Measurements from ENCODE around the gene FMNL3.
"Not testable (repeated sequence)": the region's sequence is repeated elsewhere in the genome, so short reads cannot be mapped to it uniquely, and the experiment has no call there.

Gene FMNL3

DNA sequence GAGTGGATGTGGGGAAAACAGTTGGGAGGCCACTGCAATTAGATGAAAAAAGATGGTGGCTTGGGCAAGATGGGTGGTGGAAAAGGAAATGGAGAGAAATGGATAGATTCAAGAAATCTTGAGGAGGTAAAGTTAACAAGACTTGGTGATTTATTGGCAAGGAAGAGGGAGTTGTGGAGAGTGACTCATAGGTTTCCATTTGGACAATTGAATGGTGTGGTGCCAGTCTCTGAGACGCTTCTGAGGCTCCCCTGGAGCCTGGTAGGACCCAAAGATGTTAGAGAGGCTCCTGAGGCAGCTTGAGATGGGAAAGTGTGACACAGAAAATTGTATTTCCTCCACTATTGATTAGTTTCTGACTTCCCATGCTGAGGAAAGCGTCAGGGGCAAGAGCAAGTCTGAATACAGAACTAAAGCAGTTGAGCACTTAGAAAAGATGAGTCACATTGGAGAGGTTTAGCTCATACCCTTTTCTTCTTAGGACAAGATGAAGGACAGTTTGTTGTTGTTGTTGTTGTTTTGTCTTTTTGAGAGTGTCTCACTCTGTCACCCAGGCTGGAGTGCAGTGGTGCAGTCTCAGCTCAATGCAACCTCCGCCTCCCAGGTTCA is 79.3 kb downstream of the FMNL3 start:
- no peak for DNase-seq

DNA sequence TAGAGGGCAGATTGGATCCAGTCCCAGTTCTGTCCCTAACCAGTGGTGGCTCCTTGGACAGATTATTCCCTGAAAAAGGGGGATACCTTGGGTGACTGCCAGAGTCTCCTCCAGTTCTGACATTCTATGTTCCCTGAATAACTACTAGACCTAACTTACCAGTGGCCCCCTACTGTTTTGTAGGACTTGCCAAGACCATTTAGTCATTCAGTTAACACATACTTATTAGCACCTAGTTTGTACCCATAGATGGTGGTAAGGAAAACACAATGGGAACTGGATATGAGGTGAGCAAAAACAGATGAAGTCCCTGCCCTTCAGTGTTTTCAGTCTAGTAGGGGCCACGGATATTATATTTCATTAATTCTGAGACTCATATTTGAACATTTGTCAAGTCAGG is 80.4 kb downstream of the FMNL3 start:
- no peak for DNase-seq

DNA sequence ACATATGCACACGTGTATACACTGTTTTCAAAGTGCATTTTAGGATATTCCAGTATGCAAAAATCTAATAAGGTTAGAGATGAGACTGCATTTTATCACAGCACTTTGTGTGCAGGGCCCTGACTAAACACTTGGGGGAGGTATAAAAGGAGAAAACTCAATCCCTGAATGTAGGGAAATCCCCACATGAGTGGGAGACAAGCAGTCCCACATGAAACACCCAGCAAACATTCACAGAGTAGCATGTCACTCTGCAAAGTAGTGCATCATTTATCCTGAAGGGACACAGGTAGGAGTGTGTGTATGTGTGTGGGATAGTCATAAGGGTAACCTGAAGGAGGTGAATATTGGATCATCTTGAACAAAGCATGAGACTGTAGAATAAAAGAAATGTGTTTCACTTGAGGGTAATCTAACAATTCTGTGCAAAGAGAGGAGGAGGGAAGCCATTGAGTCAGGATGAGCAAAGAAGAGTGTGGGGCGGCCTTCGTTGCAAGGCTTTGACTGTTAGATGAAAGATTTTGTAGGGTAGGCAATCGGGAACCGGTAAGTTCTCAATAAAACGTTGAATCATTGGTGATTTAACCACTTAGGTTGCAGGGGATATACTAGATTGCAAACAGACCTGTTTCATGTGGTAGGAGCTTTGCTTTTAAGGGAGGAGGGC is 80.9 kb downstream of the FMNL3 start:
- DNase-seq, result peak in 1 of 2 experiments; percentile 24

DNA sequence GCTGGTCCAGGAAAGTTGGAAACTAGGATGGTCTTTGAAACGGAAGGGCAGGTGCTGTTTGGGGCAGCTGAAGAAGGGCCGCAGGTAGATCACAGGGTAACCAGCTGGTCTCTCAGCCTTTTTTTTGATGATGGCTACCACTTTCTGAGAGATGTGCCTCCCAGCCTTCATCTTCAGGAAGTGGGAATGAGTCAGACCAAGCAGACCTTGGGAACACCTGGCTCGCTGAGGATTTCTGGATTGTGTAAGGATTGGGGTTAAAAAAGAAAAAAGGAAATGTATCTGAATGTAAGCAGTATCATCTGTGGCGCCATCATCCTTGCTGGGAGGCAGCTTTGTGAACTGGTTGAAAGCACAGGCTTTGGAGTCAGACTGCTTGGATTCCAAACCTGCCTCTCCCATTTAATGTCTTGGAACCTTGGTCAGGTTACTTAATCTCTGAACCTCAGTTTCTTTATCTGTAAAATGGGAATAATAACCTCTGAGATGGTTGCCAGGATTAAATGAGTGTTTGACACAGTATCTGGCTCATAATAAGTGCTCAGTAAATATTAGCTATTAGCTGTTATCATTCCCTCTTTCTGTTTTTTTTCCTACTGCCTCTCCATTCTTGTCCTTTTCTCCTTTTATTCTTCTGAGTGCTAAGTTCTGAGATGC is 82.2 kb downstream of the FMNL3 start:
- DNase-seq, result no peak

DNA sequence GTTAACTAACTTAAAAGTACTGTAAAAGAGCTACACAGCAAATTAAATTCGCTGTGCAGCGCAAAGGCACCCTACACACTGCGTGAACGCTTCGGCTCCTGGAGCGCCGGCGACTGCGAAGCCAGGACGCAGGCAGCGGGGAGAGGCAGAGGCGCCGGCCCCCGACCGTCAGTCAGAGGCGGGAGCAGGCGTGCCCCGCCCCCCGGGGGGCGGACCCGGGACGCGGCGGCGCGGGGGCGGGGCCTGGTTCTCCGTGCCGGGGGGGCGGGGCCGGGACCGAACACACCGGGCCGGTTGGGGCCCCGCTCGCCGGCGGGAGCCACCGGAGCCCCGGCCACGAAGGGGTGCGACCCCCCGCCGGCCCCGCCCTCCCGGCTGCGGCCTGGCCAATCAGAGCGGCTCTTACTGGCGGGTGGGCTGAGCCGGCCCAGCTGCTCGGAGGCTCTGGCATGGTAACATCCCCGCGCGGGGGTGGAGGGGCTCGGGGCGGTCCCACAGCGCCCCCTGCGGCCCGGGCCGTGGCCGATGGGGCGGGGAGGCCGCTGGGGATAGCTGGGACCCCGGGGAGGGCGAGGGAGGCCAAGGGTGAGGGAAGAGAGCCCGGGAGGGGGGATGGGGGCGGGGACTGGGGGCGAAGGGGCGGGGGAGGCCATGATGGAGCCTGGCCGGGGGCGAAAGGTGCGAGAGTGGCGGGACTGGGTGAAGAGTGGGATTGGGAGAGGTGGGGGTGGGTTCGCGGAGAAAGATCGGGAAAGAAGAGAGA is 83.9 kb downstream of the FMNL3 start, which contains the start of gene PRPF40B:
Gene PRPF40B, plus strand, starts transcription at position 420 of the 763 bp plus-strand sequence. Its CDS starts 30 bp downstream, at position 450.
- DNase-seq, result peak; percentile 79 to 83

DNA sequence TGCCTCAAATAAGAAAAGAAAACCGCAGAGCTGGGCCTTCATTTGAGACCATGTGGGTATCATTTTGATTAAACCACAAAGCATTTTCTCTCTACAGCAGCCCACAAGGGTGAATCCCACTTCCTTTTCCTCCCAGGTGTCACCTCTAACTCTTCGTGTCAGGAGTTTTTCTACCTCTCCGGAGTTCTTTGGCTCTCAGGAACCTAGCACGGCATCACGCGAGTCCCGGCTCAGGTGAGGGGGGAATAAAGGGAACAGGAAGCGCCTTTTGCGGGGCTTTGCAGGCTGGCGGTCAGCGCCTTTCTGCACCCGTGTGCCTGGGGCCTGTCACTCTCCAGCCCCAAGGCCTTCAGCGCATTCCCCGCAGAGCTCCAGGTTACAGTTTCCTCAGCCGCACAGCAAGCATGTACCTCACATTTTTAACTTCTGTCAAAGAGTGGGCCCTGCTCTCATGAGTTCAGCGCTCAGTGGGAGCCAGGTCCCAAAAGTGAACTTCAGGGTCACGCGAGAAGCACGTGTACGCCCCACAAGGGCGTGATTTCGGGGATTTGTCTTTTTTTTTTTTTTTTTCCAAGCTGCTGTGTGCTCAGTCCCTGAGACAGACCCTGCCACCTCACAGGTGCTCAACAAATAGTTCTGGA is 84.6 kb downstream of the FMNL3 start:
- DNase-seq, result peak; percentile 43 to 63

DNA sequence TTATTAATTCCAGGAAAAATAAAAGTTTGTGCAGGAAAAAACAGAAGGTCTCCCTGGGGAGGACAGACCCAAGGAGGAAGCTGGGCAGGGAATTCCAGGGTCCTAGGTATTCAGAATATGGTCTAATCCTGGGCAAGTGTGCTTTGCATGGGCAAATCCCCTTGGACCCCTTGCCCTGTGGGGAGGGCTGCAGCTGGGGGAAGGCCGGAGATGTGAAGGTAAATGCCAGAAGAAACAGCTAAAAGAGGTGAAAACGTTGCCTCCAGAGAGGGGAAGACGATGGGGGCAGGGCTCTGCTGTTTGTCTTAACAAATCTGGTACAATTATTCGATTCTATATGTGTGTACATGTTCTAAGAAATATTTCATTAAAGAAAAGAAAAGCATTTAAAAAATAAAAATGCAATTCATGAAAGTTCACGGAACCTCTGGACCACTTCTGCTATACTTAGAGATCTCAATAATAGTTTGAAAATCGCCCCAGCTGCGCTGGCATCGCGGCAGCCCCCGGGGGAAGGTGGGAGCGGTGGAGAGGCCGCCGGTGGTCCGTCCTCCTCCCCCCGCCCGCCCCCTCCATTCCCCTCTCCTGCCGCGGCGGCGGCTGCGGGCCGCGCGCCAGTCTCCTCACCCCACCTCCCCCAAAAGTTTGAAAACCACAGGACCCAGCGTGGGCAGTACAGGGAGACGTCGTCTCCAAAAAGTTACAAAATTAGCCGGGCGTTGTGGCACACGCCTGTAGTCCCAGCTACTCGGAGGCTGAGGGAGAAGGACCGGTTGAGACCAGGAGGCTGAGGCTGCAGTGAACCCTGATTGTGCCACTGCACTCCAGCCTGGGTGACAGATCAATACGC is 85.3 kb downstream of the FMNL3 start:
- no peak for DNase-seq

DNA sequence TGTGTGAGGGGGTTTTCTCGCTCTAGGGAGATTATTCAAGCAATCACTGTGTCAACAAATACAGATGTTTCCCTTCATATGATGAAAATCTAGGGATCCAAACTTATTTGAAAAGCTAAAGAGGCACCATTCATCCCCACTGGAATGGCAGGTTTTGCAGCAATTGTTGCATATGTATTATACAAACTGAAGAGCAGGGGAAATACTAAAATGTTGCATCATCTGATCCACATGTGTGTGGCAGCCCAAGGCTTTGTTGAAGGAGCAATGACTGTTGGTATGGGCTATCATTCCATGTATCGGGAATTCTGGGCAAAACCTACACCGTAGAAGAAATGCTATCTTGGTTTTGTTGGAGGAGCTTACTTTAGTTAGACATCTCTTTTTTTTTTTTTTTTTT is 87.9 kb downstream of the FMNL3 start:
- no peak for DNase-seq

DNA sequence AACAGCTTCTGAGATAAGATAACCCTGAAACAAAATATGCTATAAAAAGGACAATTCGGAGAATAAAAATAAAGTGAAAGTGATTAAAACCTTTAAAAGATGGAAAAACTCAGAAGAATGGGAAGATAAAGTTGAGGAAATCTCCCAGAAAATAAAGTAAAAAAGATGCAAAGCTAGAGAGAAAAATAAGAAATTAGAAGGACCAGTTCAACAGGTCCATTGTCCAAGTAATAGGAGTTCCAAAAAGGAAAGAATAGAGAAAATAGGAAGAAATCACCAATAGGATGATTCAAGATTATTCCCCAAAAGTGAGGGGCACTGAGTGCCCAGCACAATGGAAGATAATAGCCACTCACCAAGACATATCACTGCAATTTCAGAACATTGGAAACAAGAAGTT is 88.6 kb downstream of the FMNL3 start:
- DNase-seq, result no peak

DNA sequence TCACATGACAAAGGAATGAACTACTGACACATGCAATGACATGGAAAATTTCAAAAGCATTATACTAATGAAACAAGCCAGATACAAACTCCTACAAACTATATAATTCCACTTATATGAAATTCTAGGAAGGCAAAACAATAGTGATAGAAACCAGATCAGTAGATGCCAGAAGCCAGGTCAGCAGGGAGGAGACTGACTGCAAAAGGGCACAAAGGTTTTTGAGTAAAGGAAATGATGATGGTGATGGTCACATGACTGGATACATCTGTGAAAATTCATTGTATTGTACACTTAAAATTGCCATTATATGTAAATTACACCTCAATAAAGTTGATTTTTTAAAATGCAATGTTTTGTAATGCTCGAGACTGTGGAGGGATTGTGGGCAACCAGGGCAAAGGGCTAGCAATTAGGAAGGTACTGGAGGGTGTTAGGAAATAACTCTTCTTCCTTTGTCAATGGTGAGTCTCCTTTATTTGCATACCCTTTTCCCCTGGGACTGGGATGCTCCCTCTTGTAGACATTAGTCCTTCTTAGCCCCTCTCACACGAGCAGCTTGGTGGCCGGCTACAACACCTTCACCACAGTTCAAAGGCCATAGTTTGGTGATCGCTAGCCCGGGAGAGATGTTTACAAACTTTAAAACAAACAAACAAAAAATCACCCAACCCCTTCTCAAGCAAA is 90.5 kb downstream of the FMNL3 start:
- no peak for DNase-seq

DNA sequence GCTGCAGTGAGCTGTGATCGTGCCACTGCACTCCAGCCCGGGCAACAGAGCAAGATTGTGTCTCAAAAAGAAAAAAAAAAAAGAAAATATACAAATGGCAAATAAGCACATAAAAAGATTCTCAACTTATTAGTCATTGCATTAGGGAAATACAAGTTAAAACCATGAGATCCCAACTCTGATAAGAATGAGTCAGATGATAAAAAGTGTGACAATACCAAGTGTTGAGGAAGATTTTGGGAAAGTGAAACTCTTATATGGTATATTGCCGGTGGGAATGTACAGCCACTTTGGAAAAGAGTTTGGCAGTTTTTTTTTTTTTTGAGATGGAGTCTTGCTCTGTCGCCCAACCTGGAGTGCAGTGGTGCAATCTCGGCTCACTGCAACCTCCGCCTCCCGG is 91.5 kb downstream of the FMNL3 start:
- DNase-seq, result no peak

DNA sequence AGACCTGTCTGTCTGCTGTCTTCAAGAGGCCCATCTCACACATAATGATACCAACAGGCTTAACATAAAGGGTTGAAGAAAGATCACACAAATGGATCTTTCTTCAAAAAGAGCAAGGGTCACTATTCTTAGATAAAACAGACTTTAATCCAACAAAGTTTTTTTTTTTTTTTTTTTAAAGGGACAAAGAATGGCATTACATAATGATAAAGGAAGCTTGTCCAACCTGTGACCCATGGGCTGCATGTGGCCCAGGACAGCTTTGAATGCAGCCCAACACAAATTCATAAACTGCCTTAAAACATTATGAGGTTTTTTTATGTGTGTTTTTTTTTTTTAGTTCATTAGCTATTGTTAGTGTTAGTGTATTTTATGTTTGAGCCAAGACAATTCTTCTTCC is 95.0 kb downstream of the FMNL3 start:
- no peak for DNase-seq

DNA sequence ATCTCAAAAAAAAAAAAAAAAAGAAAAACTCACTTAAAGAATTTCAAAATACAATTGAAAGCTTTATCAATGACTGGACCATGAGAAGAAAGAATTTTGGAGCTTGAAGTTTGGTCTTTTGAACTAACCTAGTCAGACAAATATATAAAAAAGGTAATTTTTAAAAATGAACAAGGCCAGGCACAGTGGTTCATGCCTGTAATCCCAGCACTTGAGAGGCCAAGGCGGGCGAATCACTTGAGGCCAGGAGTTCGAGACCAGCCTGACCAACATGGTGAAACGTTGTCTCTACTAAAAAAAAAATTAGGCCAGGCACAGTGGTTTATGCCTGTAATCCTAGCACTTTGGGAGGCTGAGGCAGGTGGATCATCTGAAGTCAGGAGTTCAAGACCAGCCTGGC is 96.4 kb downstream of the FMNL3 start:
- not testable (repeated sequence) for DNase-seq

DNA sequence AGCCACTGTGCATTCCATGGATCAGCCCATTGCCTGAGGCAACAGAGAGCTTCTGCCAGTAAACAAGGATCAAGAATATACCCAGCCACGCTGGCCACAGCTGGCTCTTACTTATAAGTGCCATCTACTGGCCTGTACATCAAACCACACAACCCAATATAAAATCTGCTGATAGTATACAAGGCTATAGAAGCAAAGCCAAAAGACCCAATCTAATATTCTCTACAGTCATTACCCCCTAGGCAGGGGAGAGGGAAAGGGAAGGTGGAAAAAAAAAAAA is 97.4 kb downstream of the FMNL3 start:
- no peak for DNase-seq

DNA sequence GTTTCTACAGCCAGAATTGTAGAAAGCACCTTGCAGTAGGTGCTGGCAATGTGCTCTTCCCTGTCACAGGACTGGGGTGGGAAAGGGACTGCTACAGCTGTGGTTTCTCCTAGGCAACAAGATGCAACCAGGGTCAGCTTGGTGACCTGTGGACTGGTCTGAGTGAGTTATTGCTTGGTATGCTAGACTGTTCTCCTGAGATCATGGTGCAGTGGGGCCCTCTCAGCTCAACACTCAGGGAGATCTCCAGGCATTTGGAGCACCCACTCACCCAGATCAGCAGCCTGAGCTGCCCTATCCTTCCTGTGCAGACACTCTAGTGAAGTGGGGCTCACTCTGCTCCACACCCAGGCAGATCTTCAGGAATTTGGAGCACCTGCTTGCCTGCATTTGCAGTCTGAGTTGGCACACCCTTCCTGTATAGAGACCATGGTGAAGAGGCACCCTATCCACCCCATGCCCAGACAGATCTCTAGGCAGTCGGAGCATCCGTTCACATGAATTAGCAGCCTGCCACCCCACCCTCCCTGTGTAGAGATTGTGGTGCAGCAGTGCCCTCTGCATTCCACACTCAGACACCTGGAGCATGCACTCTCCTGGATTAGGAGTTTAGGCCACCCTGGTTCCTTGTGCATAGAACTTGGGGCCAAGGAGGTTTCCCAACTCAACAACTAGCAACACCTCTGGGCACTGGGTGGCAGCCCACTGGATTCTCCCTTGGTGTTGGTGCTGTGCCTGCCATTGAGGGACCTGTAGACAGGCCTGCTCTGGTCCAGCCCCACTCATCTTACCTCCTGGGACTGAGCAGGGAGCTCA is 97.9 kb downstream of the FMNL3 start:
- DNase-seq, result no peak

DNA sequence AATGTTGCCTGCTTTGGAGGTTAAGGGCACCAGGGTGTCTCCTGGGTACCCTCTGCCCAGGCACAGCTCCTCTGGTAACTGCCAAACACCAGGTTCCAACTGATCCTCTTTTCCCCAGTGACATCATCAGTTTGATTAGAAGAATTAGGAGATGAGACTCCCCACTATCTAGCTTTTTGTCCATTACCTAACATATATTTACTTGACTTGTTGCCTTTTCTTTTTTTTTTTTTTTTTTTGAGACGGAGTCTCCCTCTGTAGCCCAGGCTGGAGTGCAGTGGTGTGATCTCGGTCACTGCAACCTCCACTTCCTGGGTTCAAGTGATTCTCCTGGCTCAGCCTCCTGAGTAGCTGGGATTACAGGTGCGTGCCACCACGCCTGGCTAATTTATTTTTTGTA is 101.7 kb downstream of the FMNL3 start, which contains the start of gene FAM186B:
Gene FAM186B, minus strand, starts transcription at position 101 of the 400 bp plus-strand sequence. CDS start 162 bp downstream, outside the sequence.
- not testable (repeated sequence) for DNase-seq

DNA sequence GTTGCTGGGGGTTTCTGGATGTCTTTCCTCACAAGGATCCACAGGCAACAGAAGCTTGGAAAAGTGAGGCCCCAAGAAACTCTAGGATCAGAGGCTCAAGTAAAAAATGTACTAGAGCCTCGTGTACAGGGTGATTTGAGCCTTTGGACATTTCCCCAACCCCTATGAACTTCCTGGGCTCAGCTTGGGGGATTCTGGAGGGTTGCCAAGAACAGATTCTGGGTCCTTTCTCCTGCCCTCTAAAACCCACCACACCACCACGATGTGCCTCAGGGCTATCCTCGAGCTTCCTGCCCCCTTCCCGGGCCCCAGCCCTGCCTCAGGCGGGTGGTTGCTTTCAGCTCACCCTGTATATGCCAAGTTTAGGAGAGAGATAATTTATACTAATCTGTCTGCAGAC is 102.3 kb downstream of the FMNL3 start:
- no peak for DNase-seq

DNA sequence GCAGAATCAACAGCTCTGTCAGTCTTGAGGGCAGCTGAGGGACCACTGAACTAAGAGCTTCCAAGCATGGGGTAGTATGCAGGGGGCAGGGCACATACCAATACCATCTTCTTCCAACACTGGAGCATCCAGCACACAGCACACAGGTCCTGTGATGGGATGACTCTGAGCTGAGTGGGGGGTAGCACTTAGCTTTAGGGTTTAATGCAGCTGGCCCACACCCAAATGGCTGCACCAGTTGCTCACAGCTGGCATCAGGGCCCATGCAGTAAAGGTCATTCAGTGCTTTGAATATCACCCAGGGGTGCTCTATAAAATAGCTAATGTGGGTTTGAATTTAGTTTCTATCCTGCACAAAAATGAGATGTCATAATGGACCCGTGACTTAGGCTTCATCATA is 103.5 kb downstream of the FMNL3 start:
- DNase-seq, result no peak

DNA sequence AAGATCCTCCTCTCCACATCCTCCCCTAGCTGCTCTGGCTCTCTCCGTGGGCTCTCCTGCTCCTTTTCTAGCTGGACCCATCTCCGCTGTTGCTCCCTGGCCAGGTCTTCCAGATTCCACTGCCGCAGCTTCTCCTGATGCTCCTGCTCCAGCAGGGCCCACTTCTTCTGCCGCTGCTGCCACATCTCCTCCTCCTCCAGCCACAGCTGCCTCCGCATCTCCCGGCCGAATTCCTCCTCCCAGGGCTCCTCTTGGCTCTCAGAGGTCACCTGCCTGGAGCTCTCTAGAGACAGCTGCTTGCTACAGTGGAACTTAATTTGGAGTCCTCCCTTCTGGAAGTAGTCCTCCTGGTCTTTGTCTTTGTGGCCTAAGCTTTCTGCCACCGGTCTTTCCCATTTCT is 107.2 kb downstream of the FMNL3 start:
- DNase-seq, result no peak

DNA sequence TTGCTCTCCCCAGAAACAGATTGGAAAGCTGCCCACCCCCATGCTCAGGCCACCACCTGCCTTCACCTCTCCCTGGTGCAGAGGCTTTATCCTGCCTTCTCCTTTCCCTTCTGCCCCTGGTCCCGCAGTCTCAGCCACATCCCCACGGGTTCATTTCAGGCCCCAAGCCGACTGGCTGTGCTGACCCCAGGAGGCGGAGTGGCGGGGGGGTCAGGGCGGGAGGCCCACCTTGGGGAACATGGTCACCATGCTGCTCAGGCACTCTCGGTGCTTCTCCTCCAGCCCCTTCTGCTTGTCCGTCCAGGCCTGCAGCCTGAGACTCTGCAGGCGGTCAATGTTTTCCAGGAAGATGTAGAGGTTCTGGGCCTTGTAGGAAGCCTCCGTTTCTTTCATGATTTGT is 108.7 kb downstream of the FMNL3 start:
- no peak for DNase-seq
